CD8-positive, alpha-beta memory T cell (primary cell): ENCODE data around the gene ZBTB11. TPM values are rescaled to one million over a fixed set of nuclear protein-coding genes. Genes with fewer than 3 reads are reported as not detected.
"Not testable (repeated sequence)": the region's sequence is repeated elsewhere in the genome, so short reads cannot be mapped to it uniquely, and the experiment has no call there.

Experiments
- CTCF ChIA-PET: fragments of 350-600 bp; sonication (Branson Sonifier 250); formaldehyde crosslinking; loops from one replicate; lab custom pipeline; 2021; ENCODE audit warnings: antibody characterized with exemption; lab: Charles Lee
- POLR2A ChIA-PET: fragments of 350-600 bp; sonication (Branson Sonifier 250); formaldehyde crosslinking; loops from one replicate; lab custom pipeline; 2021; ENCODE audit warnings: antibody characterized with exemption; lab: Charles Lee
- DNase-seq, 5 donors: peaks; one replicate each; pipeline versions ENCODE4 v3.0.0 to v3.0.0-alpha.2; 2020 to 2022; ENCODE audit warnings: mixed read lengths in 1 of 5
- H3K27ac ChIP-seq: one replicate; pipeline ENCODE4 v1.7.0; 2013; ENCODE audit warnings: low read depth, mild to moderate bottlenecking, low read length, moderate library complexity
- H3K27me3 ChIP-seq: 2 replicates; pipeline ENCODE4 v1.7.0; 2013; ENCODE audit warnings: low read length, mild to moderate bottlenecking; ENCODE audit not compliant: insufficient read depth, poor library complexity, severe bottlenecking
- H3K36me3 ChIP-seq: 2 replicates; pipeline ENCODE4 v1.7.0; 2013; ENCODE audit warnings: mild to moderate bottlenecking, low read length, moderate library complexity; ENCODE audit not compliant: insufficient read depth
- H3K4me1 ChIP-seq: 2 replicates; pipeline ENCODE4 v1.7.0; 2013; ENCODE audit warnings: mild to moderate bottlenecking, low read length, moderate library complexity; ENCODE audit not compliant: insufficient read depth
- H3K4me3 ChIP-seq: 2 replicates; pipeline ENCODE4 v1.7.0; 2013; ENCODE audit warnings: mild to moderate bottlenecking, low read length
- H3K9me3 ChIP-seq: 2 replicates; pipeline ENCODE4 v1.7.0; 2013; ENCODE audit warnings: mild to moderate bottlenecking, low read length
- H3K27ac Mint-ChIP-seq, 8 donors: one replicate each; pipeline ENCODE4 v1.8.0; 2020 to 2021; ENCODE audit warnings: mixed read lengths in 8 of 8, mild to moderate bottlenecking in 6 of 8, inconsistent platforms in 3 of 8, moderate library complexity in 3 of 8
- H3K27me3 Mint-ChIP-seq, 2 donors: one replicate each; pipeline ENCODE4 v1.8.0; 2020 to 2021; ENCODE audit warnings: mixed read lengths in 2 of 2, mild to moderate bottlenecking in 1 of 2, moderate library complexity in 1 of 2
- H3K36me3 Mint-ChIP-seq, 3 donors: one replicate each; pipeline ENCODE4 v1.8.0; 2020 to 2021; ENCODE audit warnings: mixed read lengths in 3 of 3, inconsistent platforms in 1 of 3, mild to moderate bottlenecking in 1 of 3
- H3K4me1 Mint-ChIP-seq, 3 donors: one replicate each; pipeline ENCODE4 v1.8.0; 2020 to 2021; ENCODE audit warnings: mixed read lengths in 3 of 3, inconsistent platforms in 1 of 3, mild to moderate bottlenecking in 1 of 3
- H3K4me3 Mint-ChIP-seq, 7 donors: one replicate each; pipeline ENCODE4 v1.8.0; 2020 to 2021; ENCODE audit warnings: mixed read lengths in 7 of 7, mild to moderate bottlenecking in 6 of 7, moderate library complexity in 4 of 7, inconsistent platforms in 2 of 7
- H3K9me3 Mint-ChIP-seq, 5 donors: one replicate each; pipeline ENCODE4 v1.8.0; 2020 to 2022; ENCODE audit warnings: mixed read lengths in 5 of 5, mild to moderate bottlenecking in 3 of 5, moderate library complexity in 2 of 5, inconsistent platforms in 1 of 5
- polyA plus RNA-seq: library from polyadenylated mRNA; unstranded; fragments of 300-500 nt; fragmentation: Illumina TruSeq; gene quantifications from one replicate; pipeline ENCODE4 v1.2.3, GENCODE V29; 2021
- total RNA-seq, 2 experiments: library from RNA; stranded (reverse); gene quantifications; one replicate each; pipeline ENCODE4 v1.2.3, GENCODE V29; 2021

Gene ZBTB11
- total and polyA plus RNA-seq, 3 experiments from 2014 or later = 14.5 to 29.7 (median 28.9) TPM

GRCh38 chr3:101701696-101702634 is 25.0 kb upstream of the ZBTB11 start:
- Histone ChIP-seq H3K27me3 (no peaks in the 10 kb centered on the region), H3K4me1 (no peaks in the 10 kb centered on the region), H3K27ac (no peak overlapping the region), H3K9me3 (no peaks in the 10 kb centered on the region), H3K4me3 (no peak overlapping the region), H3K36me3 (no peaks in the 10 kb centered on the region)
- Mint-ChIP-seq H3K4me3 (no peak overlapping the region), H3K36me3 (peaks cover 0 to 2% (median 0%) of the 10 kb centered on the region in 3 donors), H3K27me3 (peaks cover 0 to 2% of the 10 kb centered on the region in 2 donors), H3K9me3 (no peaks in the 10 kb centered on the region), H3K27ac (peak overlapping the region in 3 of 8 donors; percentile 29 to 52 (median 43)), H3K4me1 (no peaks in the 10 kb centered on the region)
- CTCF ChIA-PET = no interaction called here
- POLR2A ChIA-PET = no interaction called here
- no peak for DNase-seq

GRCh38 chr3:101695779-101696372 is 18.9 kb upstream of the ZBTB11 start:
- Histone ChIP-seq H3K4me3 (no peak overlapping the region), H3K9me3 (no peaks in the 10 kb centered on the region), H3K27me3 (no peaks in the 10 kb centered on the region), H3K27ac (no peak overlapping the region), H3K4me1 (no peaks in the 10 kb centered on the region), H3K36me3 (no peaks in the 10 kb centered on the region)
- Mint-ChIP-seq H3K9me3 (no peaks in the 10 kb centered on the region), H3K27ac (peak overlapping the region in 1 of 8 donors; percentile 38), H3K36me3 (no peaks in the 10 kb centered on the region), H3K4me3 (no peak overlapping the region), H3K4me1 (peaks cover 4% of the 10 kb centered on the region in 3 donors), H3K27me3 (no peaks in the 10 kb centered on the region)
- ChIA-PET CTCF (interaction anchor here (0.8 to 0.9 kb wide), 2 partner anchors 83 to 109 kb away, joined by 3 read pairs; no protein-coding TSS in a partner anchor), POLR2A (no interaction called here)
- peak in 3 of 5 donors; percentile 28 to 58 (median 53) for DNase-seq

DNA sequence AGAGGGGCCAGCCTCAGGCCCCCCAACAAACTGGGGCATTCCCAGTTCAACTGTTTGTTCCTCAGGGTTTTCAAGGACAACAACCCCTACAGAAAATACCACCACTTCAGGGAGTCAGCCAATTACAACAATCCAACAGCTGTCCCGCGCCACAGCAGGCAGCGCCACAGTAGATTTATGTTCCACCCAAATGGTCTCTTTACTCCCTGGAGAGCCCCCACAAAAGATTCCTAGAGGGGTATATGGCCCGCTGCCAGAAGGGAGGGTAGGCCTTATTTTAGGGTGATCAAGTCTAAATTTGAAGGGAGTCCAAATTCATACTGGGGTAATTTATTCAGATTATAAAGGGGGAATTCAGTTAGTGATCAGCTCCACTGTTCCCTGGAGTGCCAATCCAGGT is 17.9 kb upstream of the ZBTB11 start:
- H3K27ac Mint-ChIP-seq = peak overlapping the region in 1 of 8 donors; percentile 18
- POLR2A ChIA-PET, H3K4me3 ChIP-seq, H3K9me3 ChIP-seq, H3K9me3 Mint-ChIP-seq, H3K36me3 Mint-ChIP-seq, DNase-seq, H3K4me1 Mint-ChIP-seq, H3K4me1 ChIP-seq, H3K4me3 Mint-ChIP-seq, H3K27ac ChIP-seq, H3K36me3 ChIP-seq, H3K27me3 Mint-ChIP-seq, H3K27me3 ChIP-seq: not testable (repeated sequence)
- CTCF ChIA-PET = interaction anchor here (0.8 to 1.6 kb wide), 3 partner anchors 10 to 109 kb away, joined by 3 to 4 read pairs (median 3); no protein-coding TSS in a partner anchor

GRCh38 chr3:101693540-101693939 is 16.6 kb upstream of the ZBTB11 start:
- peak; percentile 13 to 62 (median 28) for DNase-seq
- H3K27me3 ChIP-seq, H3K36me3 ChIP-seq, H3K4me3 ChIP-seq, CTCF ChIA-PET, H3K9me3 ChIP-seq, H3K27me3 Mint-ChIP-seq, H3K27ac ChIP-seq, POLR2A ChIA-PET, H3K36me3 Mint-ChIP-seq, H3K4me1 ChIP-seq, H3K9me3 Mint-ChIP-seq, H3K4me3 Mint-ChIP-seq: not testable (repeated sequence)
- Mint-ChIP-seq H3K27ac (peak overlapping the region in 3 of 8 donors; percentile 19 to 49 (median 42)), H3K4me1 (peaks cover 6 to 11% (median 8%) of the 10 kb centered on the region in 3 donors)

GRCh38 chr3:101691685-101692671 is 15.0 kb upstream of the ZBTB11 start:
- H3K9me3 ChIP-seq, H3K4me3 Mint-ChIP-seq, H3K36me3 ChIP-seq, DNase-seq, H3K27me3 Mint-ChIP-seq, H3K4me1 ChIP-seq, H3K27me3 ChIP-seq, H3K27ac ChIP-seq, H3K4me3 ChIP-seq, POLR2A ChIA-PET, H3K36me3 Mint-ChIP-seq, H3K9me3 Mint-ChIP-seq: not testable (repeated sequence)
- Mint-ChIP-seq H3K27ac (peak overlapping the region in 4 of 8 donors; percentile 23 to 44 (median 41)), H3K4me1 (peaks cover 14 to 18% (median 17%) of the 10 kb centered on the region in 3 donors)
- CTCF ChIA-PET = interaction anchor here (0.7 to 0.9 kb wide), 2 partner anchors 15 to 17 kb away, joined by 3 read pairs; partner anchors contain the start of gene ZBTB11

- H3K9me3 ChIP-seq = no peaks in the 10 kb centered on the region
- Mint-ChIP-seq H3K4me3 (no peak overlapping the region), H3K36me3 (peaks cover 0 to 10% (median 3%) of the 10 kb centered on the region in 3 donors), H3K4me1 (peaks cover 17 to 28% (median 21%) of the 10 kb centered on the region in 3 donors), H3K27me3 (no peaks in the 10 kb centered on the region), H3K9me3 (no peaks in the 10 kb centered on the region), H3K27ac (peak overlapping the region in 3 of 8 donors; percentile 1 to 46 (median 12))
- H3K27ac ChIP-seq = no peak overlapping the region
- ChIA-PET POLR2A (no interaction called here), CTCF (interaction anchor here (0.7 to 1.1 kb wide), 4 partner anchors 14 to 33 kb away, joined by 3 read pairs; partner anchors contain the start of genes CEP97 and ZBTB11)
- peaks cover 7% of the 10 kb centered on the region for H3K4me1 ChIP-seq
- no peaks in the 10 kb centered on the region for H3K36me3 ChIP-seq
- no peak overlapping the region for H3K4me3 ChIP-seq
- H3K27me3 ChIP-seq = no peaks in the 10 kb centered on the region
- no peak for DNase-seq
These were observed 14.0 kb upstream of the ZBTB11 start for GRCh38 chr3:101690972-101691371.

DNA sequence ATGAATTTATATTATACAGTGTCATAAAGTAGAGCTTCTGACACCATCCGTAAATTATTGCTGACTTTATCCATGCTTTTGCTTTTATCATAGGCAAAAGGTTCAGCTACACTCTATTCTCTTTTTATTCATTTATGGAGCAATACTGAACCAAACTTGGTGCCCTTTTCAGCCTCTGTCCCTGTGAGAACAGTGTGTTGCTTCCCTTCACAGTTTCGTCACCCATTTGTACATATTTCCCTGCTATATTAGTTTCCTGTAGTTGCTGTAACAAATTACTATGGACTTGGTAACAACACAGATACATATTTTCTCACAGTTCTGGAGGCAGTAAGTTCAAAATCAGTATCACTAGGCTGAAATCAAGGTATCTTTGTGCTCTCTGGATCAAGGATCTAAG is 12.4 kb upstream of the ZBTB11 start:
- no peaks in the 10 kb centered on the region for H3K9me3 Mint-ChIP-seq
- Histone ChIP-seq H3K9me3 (no peaks in the 10 kb centered on the region), H3K27ac (no peak overlapping the region), H3K4me1 (peaks cover 23% of the 10 kb centered on the region), H3K36me3 (peaks cover 5% of the 10 kb centered on the region), H3K4me3 (no peak overlapping the region), H3K27me3 (no peaks in the 10 kb centered on the region)
- H3K4me3 Mint-ChIP-seq = peak overlapping the region in 4 of 7 donors; percentile 6 to 54 (median 22)
- ChIA-PET CTCF (no interaction called here), POLR2A (no interaction called here)
- DNase-seq = no peak
- peaks cover 0 to 25% (median 13%) of the 10 kb centered on the region in 3 donors for H3K36me3 Mint-ChIP-seq
- H3K27ac Mint-ChIP-seq = peak overlapping the region in 4 of 8 donors; percentile 14 to 81 (median 52)
- no peaks in the 10 kb centered on the region for H3K27me3 Mint-ChIP-seq
- peaks cover 31 to 40% (median 34%) of the 10 kb centered on the region in 3 donors for H3K4me1 Mint-ChIP-seq
